K562 (cell line): Measurements from ENCODE around the gene CERCAM. TPM values are rescaled to one million over a fixed set of nuclear protein-coding genes. Genes with fewer than 3 reads are reported as not detected.

Experiments
- ATF7 ChIP-seq: fragments of 450-650 bp; IDR thresholded peaks from 2 replicates; pipeline ENCODE4 v1.7.1; 2014; ENCODE audit warnings: mild to moderate bottlenecking, moderate library complexity
- BRCA1 ChIP-seq, 2 experiments: fragments of 450-650 bp in 1 of 2; sonication (generic) in 1 of 2; formaldehyde crosslinking in 1 of 2; IDR thresholded peaks; 2 replicates each; pipeline versions ENCODE4 v1.5.0 to v1.6.1; 2017 to 2020; ENCODE audit warnings: mild to moderate bottlenecking in 1 of 2, missing genetic modification reagents in 1 of 2
- CCNT2 ChIP-seq: IDR thresholded peaks from 2 replicates; pipeline ENCODE4 v1.6.1; 2011; ENCODE audit warnings: borderline replicate concordance, low read depth, mild to moderate bottlenecking, moderate library complexity, mixed read lengths, low read length; ENCODE audit not compliant: insufficient read length; ENCODE audit errors: extremely low read depth
- ETV5 ChIP-seq: sonication (generic); formaldehyde crosslinking; IDR thresholded peaks from 2 replicates; pipeline ENCODE4 v1.4.0; 2020; ENCODE audit warnings: low read depth, mild to moderate bottlenecking, missing genetic modification reagents
- FIP1L1 ChIP-seq: fragments of 200-400 bp; formaldehyde crosslinking; IDR thresholded peaks from 2 replicates; pipeline ENCODE4 v1.6.1; 2018; ENCODE audit warnings: mild to moderate bottlenecking, low read depth, low read length; ENCODE audit not compliant: poor library complexity, severe bottlenecking
- FUS ChIP-seq: fragments of 200-400 bp; formaldehyde crosslinking; optimal IDR thresholded peaks from 2 replicates; pipeline ENCODE3; 2017; ENCODE audit warnings: low read depth, low read length
- MAFF ChIP-seq: IDR thresholded peaks from 2 replicates; pipeline ENCODE4 v1.6.1; 2012; ENCODE audit warnings: low read length, improper control_type of control experiment
- PHF20 ChIP-seq: fragments of 450-650 bp; IDR thresholded peaks from 2 replicates; pipeline ENCODE4 v1.6.1; 2018; ENCODE audit not compliant: partially characterized antibody
- RB1 ChIP-seq: fragments of 450-650 bp; IDR thresholded peaks from 2 replicates; pipeline ENCODE4 v1.6.1; 2017; ENCODE audit warnings: low read depth, mild to moderate bottlenecking
- SIN3A ChIP-seq, 2 experiments: fragments of 150-350 bp in 1 of 2; IDR thresholded peaks; 2 replicates each; pipeline ENCODE4 v1.6.1; 2011 to 2016; ENCODE audit warnings: borderline replicate concordance in 2 of 2, low read depth in 2 of 2, low read length in 2 of 2, mild to moderate bottlenecking in 2 of 2, moderate library complexity in 2 of 2; ENCODE audit not compliant: control insufficient read depth in 1 of 2
- SUPT5H ChIP-seq: fragments of 450-650 bp; IDR thresholded peaks from 2 replicates; pipeline ENCODE4 v1.6.1; 2016
- TAF1 ChIP-seq: IDR thresholded peaks from 2 replicates; pipeline ENCODE4 v1.6.1; 2011; ENCODE audit warnings: mild to moderate bottlenecking, low read length, moderate library complexity; ENCODE audit not compliant: insufficient read depth, control insufficient read depth, severe bottlenecking; ENCODE audit errors: extremely low read depth
- TRIM28 ChIP-seq: fragments of 450-650 bp; IDR thresholded peaks from 2 replicates; pipeline ENCODE4 v1.6.1; 2017
- ZKSCAN8 ChIP-seq: fragments of 200-800 bp; sonication (Bioruptor generic); IDR thresholded peaks from 2 replicates; pipeline ENCODE4 v1.6.1; 2016; ENCODE audit warnings: missing genetic modification characterization, missing compliant biosample characterization
- ZNF124 ChIP-seq: sonication (generic); formaldehyde crosslinking; IDR thresholded peaks from 2 replicates; pipeline ENCODE4 v1.8.1; 2022; ENCODE audit warnings: missing genetic modification reagents
- ZNF644 ChIP-seq: fragments of 200-800 bp; sonication (Bioruptor generic); IDR thresholded peaks from 2 replicates; pipeline ENCODE4 v1.6.1; 2016; ENCODE audit warnings: low read depth, missing genetic modification characterization, missing compliant biosample characterization
- polyA plus RNA-seq, 8 experiments: library from polyadenylated mRNA; depleted of rRNA in 4 of 8; stranded (reverse) in 5 of 8; unstranded in 3 of 8; fragments of >200 nt; fragmentation: Nextera tagmentation in 2 of 8; fragmentation: Illumina TruSeq in 1 of 8; extraction: Ambion mirVana in 2 of 8; extraction: Trizol in 1 of 8; gene quantifications; 2 replicates each; pipeline versions ENCODE4 v1.2.1 to v1.2.3, GENCODE V29; 2011 to 2014; ENCODE audit warnings: inconsistent platforms in 1 of 8, missing spikeins in 1 of 8
- total RNA-seq, 7 experiments: library from RNA; depleted of rRNA in 6 of 7; stranded (reverse); fragments of >200 nt in 6 of 7; fragmentation: Illumina TruSeq in 2 of 7; extraction: Trizol in 2 of 7; gene quantifications; 2 replicates each; pipeline versions ENCODE4 v1.2.1 to v1.2.3, GENCODE V29; 2011 to 2021; ENCODE audit warnings: low replicate concordance in 1 of 7
- TF ChIP-seq, protein P1 (sequence below): sonication (generic); formaldehyde crosslinking; IDR thresholded peaks from 2 replicates; pipeline ENCODE4 v1.8.1; 2023; ENCODE audit warnings: missing genetic modification reagents, mild to moderate bottlenecking, borderline replicate concordance
- TF ChIP-seq, protein P2 (sequence below): sonication (generic); formaldehyde crosslinking; IDR thresholded peaks from 2 replicates; pipeline ENCODE4 v1.8.0; 2022; ENCODE audit warnings: mild to moderate bottlenecking, missing genetic modification reagents

CERCAM gene
- total and polyA plus RNA-seq, 9 of the 15 experiments (the other 6 are each of a cell fraction or from before 2014, with no cell fraction given), result 0.75 to 24.0 (median 18.0) TPM

DNA sequence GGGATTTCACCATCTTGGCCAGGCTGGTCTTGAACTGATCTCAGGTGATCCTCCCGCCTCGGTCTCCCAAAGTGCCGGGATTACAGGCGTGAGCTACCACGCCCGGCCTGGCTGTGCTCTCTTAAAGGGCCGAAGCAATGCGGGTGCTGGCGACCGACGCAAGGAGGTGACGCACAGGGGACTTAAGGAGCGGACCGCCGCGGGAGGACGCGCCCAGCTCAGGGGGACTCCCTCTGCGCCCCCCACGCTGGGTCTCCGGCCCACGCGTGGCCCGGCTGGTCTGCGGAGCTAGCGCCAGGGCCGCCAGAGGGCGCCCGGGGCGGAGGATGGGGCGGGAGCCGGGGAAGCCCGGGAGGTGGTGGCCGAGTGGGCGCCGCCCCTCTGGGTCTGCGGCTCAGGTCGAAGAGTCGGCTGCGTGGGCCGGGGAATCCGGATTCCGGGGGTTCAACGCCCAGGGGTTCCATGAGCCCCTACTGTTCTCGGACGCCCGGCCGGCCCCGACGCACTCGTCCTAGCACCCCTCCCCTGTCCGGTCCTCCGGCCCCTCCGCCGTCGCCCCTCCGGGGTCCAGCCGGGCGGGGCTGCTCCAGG, 502 bp upstream of the CERCAM start (continued):
- TF ChIP-seq, protein P1, sequence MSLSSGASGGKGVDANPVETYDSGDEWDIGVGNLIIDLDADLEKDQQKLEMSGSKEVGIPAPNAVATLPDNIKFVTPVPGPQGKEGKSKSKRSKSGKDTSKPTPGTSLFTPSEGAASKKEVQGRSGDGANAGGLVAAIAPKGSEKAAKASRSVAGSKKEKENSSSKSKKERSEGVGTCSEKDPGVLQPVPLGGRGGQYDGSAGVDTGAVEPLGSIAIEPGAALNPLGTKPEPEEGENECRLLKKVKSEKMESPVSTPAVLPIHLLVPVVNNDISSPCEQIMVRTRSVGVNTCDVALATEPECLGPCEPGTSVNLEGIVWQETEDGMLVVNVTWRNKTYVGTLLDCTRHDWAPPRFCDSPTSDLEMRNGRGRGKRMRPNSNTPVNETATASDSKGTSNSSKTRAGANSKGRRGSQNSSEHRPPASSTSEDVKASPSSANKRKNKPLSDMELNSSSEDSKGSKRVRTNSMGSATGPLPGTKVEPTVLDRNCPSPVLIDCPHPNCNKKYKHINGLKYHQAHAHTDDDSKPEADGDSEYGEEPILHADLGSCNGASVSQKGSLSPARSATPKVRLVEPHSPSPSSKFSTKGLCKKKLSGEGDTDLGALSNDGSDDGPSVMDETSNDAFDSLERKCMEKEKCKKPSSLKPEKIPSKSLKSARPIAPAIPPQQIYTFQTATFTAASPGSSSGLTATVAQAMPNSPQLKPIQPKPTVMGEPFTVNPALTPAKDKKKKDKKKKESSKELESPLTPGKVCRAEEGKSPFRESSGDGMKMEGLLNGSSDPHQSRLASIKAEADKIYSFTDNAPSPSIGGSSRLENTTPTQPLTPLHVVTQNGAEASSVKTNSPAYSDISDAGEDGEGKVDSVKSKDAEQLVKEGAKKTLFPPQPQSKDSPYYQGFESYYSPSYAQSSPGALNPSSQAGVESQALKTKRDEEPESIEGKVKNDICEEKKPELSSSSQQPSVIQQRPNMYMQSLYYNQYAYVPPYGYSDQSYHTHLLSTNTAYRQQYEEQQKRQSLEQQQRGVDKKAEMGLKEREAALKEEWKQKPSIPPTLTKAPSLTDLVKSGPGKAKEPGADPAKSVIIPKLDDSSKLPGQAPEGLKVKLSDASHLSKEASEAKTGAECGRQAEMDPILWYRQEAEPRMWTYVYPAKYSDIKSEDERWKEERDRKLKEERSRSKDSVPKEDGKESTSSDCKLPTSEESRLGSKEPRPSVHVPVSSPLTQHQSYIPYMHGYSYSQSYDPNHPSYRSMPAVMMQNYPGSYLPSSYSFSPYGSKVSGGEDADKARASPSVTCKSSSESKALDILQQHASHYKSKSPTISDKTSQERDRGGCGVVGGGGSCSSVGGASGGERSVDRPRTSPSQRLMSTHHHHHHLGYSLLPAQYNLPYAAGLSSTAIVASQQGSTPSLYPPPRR, result peak; percentile 77; the same call in 1 of the 2 replicates
- no peak for TF ChIP-seq TRIM28
- TF ChIP-seq FUS, result no peak
- TF ChIP-seq BRCA1 (IDR thresholded peaks at IDR 0.05), result no peak
- TF ChIP-seq BRCA1 (CRISPR knock-in tag; IDR thresholded peaks at IDR 0.05), result no peak
- peak; percentile 59 for TF ChIP-seq TAF1
- no peak for TF ChIP-seq ZKSCAN8 (CRISPR knock-in tag)
- peak; percentile 86 for TF ChIP-seq FIP1L1
- peak; percentile 51; the same call in 1 of the 2 replicates for TF ChIP-seq ETV5 (CRISPR knock-in tag)
- TF ChIP-seq, protein P2, sequence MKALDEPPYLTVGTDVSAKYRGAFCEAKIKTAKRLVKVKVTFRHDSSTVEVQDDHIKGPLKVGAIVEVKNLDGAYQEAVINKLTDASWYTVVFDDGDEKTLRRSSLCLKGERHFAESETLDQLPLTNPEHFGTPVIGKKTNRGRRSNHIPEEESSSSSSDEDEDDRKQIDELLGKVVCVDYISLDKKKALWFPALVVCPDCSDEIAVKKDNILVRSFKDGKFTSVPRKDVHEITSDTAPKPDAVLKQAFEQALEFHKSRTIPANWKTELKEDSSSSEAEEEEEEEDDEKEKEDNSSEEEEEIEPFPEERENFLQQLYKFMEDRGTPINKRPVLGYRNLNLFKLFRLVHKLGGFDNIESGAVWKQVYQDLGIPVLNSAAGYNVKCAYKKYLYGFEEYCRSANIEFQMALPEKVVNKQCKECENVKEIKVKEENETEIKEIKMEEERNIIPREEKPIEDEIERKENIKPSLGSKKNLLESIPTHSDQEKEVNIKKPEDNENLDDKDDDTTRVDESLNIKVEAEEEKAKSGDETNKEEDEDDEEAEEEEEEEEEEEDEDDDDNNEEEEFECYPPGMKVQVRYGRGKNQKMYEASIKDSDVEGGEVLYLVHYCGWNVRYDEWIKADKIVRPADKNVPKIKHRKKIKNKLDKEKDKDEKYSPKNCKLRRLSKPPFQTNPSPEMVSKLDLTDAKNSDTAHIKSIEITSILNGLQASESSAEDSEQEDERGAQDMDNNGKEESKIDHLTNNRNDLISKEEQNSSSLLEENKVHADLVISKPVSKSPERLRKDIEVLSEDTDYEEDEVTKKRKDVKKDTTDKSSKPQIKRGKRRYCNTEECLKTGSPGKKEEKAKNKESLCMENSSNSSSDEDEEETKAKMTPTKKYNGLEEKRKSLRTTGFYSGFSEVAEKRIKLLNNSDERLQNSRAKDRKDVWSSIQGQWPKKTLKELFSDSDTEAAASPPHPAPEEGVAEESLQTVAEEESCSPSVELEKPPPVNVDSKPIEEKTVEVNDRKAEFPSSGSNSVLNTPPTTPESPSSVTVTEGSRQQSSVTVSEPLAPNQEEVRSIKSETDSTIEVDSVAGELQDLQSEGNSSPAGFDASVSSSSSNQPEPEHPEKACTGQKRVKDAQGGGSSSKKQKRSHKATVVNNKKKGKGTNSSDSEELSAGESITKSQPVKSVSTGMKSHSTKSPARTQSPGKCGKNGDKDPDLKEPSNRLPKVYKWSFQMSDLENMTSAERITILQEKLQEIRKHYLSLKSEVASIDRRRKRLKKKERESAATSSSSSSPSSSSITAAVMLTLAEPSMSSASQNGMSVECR (CRISPR knock-in tag), result peak; percentile 73; the same call in 1 of the 2 replicates
- peak; percentile 86 for TF ChIP-seq CCNT2
- TF ChIP-seq MAFF, result no peak
- peak; percentile 70 for TF ChIP-seq ATF7
- peak; percentile 69 for TF ChIP-seq PHF20
- TF ChIP-seq RB1, result peak; percentile 95
- TF ChIP-seq SUPT5H, result peak; percentile 57
- TF ChIP-seq SIN3A (IDR thresholded peaks at IDR 0.05; ENCODE audit: borderline replicate concordance in 2 of 2, control insufficient read depth in 1 of 2, low read depth in 2 of 2, low read length in 2 of 2), result peak; percentile 19 to 93; a peak in 2 of 4 replicates
- TF ChIP-seq ZNF644 (tag), result no peak
- TF ChIP-seq ZNF124 (CRISPR knock-in tag), result no peak
